HepG2 (cell line): ENCODE results near the gene UBE4A.

Source experiments
- SMAD3 ChIP-seq: sonication (generic); formaldehyde crosslinking; IDR thresholded peaks from 2 replicates; pipeline ENCODE4 v1.4.0; 2020; ENCODE audit warnings: missing genetic modification reagents
- TF ChIP-seq, protein P1 (sequence below): IDR thresholded peaks from 2 replicates; pipeline ENCODE4 v1.6.1; 2012; ENCODE audit warnings: inconsistent platforms
- TF ChIP-seq, protein P2 (sequence below): sonication (generic); formaldehyde crosslinking; IDR thresholded peaks from 2 replicates; pipeline ENCODE4 v1.5.0; 2020; ENCODE audit warnings: mild to moderate bottlenecking, missing genetic modification reagents, moderate library complexity

DNA sequence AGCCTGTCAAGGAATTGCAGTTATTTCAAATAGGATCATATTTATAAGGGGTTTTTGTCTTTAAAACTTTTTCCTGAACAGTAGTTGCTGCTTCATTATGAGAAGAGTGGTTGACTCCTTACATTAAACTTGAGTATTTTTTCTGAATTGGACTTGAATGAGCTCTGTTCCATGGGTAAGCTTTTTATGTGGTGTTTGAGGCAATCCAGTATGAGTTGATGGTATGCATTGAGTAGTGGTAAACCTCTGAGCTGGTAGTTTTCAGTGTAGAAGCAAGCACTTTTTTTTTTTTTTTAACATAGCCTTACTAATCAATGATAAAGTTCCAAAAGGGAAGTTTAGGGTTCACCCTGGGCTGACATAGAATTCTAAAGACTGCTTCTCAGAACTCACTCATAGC lies 80.2 kb downstream of the UBE4A start:
- TF ChIP-seq SMAD3 (CRISPR knock-in tag): no peak
- TF ChIP-seq, protein P1, sequence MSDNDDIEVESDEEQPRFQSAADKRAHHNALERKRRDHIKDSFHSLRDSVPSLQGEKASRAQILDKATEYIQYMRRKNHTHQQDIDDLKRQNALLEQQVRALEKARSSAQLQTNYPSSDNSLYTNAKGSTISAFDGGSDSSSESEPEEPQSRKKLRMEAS: no peak
- TF ChIP-seq, protein P2, sequence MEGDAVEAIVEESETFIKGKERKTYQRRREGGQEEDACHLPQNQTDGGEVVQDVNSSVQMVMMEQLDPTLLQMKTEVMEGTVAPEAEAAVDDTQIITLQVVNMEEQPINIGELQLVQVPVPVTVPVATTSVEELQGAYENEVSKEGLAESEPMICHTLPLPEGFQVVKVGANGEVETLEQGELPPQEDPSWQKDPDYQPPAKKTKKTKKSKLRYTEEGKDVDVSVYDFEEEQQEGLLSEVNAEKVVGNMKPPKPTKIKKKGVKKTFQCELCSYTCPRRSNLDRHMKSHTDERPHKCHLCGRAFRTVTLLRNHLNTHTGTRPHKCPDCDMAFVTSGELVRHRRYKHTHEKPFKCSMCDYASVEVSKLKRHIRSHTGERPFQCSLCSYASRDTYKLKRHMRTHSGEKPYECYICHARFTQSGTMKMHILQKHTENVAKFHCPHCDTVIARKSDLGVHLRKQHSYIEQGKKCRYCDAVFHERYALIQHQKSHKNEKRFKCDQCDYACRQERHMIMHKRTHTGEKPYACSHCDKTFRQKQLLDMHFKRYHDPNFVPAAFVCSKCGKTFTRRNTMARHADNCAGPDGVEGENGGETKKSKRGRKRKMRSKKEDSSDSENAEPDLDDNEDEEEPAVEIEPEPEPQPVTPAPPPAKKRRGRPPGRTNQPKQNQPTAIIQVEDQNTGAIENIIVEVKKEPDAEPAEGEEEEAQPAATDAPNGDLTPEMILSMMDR (CRISPR knock-in tag): no peak
